Measurements from ENCODE around the gene QSOX2.
A peak's percentile ranks its signal among the peaks of the same experiment; 100 is the strongest.

Gene QSOX2, protein sequence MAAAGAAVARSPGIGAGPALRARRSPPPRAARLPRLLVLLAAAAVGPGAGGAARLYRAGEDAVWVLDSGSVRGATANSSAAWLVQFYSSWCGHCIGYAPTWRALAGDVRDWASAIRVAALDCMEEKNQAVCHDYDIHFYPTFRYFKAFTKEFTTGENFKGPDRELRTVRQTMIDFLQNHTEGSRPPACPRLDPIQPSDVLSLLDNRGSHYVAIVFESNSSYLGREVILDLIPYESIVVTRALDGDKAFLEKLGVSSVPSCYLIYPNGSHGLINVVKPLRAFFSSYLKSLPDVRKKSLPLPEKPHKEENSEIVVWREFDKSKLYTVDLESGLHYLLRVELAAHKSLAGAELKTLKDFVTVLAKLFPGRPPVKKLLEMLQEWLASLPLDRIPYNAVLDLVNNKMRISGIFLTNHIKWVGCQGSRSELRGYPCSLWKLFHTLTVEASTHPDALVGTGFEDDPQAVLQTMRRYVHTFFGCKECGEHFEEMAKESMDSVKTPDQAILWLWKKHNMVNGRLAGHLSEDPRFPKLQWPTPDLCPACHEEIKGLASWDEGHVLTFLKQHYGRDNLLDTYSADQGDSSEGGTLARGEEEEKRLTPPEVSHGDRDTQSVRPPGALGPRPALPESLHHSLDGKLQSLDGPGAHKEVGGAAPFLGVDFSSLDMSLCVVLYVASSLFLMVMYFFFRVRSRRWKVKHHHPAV

DNA sequence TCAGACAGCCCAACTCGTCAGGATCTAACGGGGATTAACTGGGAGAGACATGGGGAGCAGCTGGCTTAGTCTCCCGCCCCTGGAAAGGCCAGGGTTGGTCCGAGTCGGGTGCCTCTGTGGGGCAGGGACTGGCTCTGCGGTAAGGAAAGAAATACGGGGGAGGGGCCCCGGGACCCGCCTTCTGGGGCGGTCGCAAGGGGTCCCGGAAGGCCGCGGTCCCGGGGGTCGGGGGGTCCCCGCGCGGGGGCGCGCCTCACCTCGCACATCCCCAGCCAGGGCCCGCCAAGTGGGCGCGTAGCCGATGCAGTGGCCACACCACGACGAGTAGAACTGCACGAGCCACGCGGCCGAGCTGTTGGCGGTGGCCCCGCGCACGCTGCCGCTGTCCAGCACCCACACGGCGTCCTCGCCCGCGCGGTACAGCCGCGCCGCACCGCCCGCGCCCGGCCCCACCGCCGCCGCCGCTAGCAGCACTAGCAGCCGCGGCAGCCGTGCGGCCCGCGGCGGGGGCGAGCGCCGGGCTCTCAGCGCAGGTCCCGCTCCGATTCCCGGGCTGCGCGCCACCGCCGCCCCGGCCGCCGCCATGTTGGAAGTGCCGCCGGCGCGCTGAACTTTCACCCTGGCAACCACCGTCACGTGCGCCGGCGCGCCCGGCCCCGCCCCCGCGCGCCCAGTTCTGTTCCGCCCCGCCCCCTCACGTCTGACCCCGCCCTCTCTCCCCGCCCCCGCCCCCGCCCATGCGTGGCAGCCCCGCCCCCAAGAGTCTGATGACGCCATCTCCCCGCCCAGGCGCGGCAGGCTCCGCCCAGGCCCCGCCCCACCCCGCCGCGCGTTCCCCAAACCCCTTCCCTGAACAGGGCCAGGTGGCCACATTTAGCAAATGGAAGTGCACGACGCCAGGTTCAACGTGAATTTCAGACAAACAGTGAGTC lies at the start of gene QSOX2:
TSS of gene QSOX2 (minus strand) at position 594 of the 932 bp plus-strand sequence. CDS start at position 585, 9 bp downstream.
- Mint-ChIP-seq H3K36me3 (peaks cover 2% of the 10 kb centered on the region), H3K9me3 (no peaks in the 10 kb centered on the region), H3K4me3 (peak within 1 kb of the TSS; percentile 94), H3K27me3 (peaks cover 23% of the 10 kb centered on the region), H3K4me1 (peaks cover 30% of the 10 kb centered on the region), H3K27ac (peak within 1 kb of the TSS; percentile 90)
- DNase-seq = peak; percentile 86
- CTCF ChIA-PET = no interaction called here

DNA sequence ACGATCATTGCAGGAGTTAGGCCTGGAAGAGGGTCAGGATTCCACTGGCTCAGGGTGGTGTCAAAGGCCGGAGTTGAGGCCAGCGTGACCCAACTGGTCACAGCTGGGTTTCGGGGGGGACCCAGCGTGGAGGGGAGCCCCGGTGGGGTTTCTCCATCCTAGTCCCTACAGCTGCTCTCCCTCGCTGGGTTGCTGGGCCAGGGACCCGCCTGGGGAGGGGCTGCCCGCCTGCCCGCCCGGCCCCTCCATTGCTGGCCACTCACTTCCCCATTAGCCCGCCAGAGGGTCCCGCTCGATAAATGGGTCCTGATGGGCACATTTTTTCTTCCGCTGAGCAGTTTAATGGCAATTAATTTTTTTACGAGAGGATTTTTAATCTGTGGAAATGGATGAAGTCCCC lies 49.4 kb upstream of the QSOX2 start:
- CTCF ChIA-PET = no interaction called here
- no peaks in the 10 kb centered on the region for H3K36me3 Mint-ChIP-seq
- no peak for DNase-seq
- no peaks in the 10 kb centered on the region for H3K9me3 Mint-ChIP-seq
- no peak overlapping the region for H3K27ac Mint-ChIP-seq
- no peak overlapping the region for H3K4me3 Mint-ChIP-seq
- H3K27me3 Mint-ChIP-seq = peaks cover 4% of the 10 kb centered on the region
- no peaks in the 10 kb centered on the region for H3K4me1 Mint-ChIP-seq

DNA sequence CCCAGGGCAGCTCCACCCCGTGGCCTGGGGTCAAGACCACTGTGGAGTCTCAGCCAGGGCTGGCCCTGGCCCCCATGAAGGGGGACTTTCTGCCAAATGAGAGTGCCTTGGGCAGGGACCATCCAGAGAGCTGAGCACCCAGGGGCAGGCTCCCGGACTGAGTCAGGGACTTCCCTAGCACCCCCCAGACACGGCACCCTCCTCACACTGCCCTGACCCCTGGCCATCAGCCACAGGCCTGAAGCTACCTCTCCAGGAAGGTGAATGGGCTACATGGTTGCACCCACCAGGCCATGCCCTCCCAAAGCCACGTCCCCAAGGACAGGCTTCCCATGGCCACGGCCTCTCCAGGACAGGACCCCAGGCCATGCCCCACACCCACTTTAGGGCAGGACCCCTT lies 48.8 kb upstream of the QSOX2 start:
- DNase-seq = no peak
- CTCF ChIA-PET = no interaction called here
- Mint-ChIP-seq H3K9me3 (no peaks in the 10 kb centered on the region), H3K4me1 (no peaks in the 10 kb centered on the region), H3K27ac (no peak overlapping the region), H3K4me3 (no peak overlapping the region), H3K36me3 (no peaks in the 10 kb centered on the region), H3K27me3 (peaks cover 4% of the 10 kb centered on the region)

DNA sequence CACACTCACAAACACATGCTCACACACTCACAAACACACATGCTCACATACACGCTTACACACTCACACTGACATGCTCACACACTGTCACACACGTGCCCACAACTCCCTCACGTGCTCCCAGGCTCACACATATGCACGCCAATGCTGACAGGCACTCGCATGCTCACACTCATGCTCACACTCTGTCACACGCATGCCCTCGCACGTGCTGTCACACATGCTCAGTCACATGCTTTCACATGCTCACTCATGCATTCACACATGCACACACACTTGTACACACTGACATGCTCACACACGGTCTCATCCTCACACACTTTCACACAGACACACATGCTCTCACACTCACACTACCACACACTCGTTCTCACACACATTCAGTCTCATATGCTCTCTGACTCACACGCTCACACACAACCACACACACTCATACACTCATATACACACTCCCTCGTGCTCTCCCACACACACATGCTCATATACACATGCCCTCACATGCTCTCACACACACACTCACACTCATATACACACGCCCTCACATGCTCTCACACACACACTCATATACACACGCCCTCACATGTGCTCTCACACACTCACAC lies 48.0 kb upstream of the QSOX2 start:
- CTCF ChIA-PET = no interaction called here
- Mint-ChIP-seq H3K4me3 (no peak overlapping the region), H3K36me3 (no peaks in the 10 kb centered on the region), H3K4me1 (no peaks in the 10 kb centered on the region), H3K9me3 (no peaks in the 10 kb centered on the region), H3K27ac (no peak overlapping the region), H3K27me3 (peaks cover 4% of the 10 kb centered on the region)
- DNase-seq = no peak

DNA sequence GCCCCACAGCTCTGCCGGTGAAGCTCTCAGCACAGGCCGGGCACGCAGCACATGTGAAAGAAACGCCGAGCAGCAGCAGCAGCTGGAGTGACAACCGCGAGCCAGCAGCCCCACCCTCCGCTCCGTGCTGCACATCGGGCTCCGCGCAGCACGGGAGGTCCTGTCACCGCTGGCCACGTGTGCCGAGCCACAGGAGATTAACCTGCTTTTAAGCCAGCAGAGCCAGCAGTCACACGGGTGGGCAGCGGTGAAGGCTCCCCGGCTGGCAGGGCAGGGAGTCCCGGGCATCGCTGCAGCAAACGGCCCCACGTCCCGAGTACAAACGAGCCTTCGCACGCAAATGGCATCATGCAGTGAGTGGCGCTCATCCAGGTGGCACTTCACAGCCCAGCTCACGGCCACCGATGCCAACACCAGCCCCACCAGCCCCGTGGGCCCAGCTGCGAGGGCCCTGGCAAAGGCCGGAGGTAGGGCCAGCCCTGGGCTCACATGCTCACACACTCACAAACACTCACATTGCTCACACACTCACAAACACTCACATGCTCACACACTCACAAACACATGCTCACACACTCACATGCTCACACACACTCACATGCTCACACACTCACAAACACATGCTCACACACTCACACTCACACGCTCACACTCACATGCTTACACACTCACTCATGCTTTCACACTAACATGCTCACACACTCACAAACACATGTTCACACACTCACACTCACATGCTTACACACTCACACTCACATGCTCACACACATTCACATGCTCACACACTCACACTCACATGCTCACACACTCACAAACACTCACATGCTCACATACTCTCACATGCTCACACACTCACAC lies 47.2 kb upstream of the QSOX2 start:
- Mint-ChIP-seq H3K4me3 (no peak overlapping the region), H3K36me3 (no peaks in the 10 kb centered on the region), H3K9me3 (no peaks in the 10 kb centered on the region), H3K4me1 (no peaks in the 10 kb centered on the region), H3K27ac (no peak overlapping the region), H3K27me3 (no peaks in the 10 kb centered on the region)
- no peak for DNase-seq
- CTCF ChIA-PET = no interaction called here

DNA sequence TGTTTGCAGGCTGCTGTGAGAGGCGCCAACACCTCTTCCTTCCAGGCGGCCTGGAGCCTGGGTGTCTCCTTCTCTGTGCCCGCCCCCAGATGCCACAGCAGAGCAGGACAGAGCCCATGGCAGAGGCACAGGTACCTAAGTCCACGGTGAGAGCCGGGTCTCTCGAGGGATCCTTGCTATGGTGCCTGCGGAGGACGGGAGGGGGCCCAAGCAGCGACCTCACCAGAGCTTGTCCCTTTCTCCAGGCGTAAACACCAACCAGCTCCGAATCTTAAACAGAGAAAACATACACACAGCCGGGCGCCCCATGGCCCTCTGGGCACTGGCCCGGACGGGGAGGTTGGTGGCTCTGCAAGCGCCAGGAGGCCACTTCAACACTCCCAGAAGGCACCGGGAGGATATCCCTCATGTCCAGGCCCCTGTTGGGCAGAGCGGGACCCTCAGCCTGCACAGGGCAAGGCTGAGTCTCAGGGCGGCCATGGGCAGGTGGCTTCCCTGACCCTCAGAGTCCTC lies 46.5 kb upstream of the QSOX2 start:
- Mint-ChIP-seq H3K36me3 (no peaks in the 10 kb centered on the region), H3K27ac (no peak overlapping the region), H3K4me3 (no peak overlapping the region), H3K27me3 (no peaks in the 10 kb centered on the region), H3K9me3 (no peaks in the 10 kb centered on the region), H3K4me1 (no peaks in the 10 kb centered on the region)
- CTCF ChIA-PET = no interaction called here
- no peak for DNase-seq

DNA sequence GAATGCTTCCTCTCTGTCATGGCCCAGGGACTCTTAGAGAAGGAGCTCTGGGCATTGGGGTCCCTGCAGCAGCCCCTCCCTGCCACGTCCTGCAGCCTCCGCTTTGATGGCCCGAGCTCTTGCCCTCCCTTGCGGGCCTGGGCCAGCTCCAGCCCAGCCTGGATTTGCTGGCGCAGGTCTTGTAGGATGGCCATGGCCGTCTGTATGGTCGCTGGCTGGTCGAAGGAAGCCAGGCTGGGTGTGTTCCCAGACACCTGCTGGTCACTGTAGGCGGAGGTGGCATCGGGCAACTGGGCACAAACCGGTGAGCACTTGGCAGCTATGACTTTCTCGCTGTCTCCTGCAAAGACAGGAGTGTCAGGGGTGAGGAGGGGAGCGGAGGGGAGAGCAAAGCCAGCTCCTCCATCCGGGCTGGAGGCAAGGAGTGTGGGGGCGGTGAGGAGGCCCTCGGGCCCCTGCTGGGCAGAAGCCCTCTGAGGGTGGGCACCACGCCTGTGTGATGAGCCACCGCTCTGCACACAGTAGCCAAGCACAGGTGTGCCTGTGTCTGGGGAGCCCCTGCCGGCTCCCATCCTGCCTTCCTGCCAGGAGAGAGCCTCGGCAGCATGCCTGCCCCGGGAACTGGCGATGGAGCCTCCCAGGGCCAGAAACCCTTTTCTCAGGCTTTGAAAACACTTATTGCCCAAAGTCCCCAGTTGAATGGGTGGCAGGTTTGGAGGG lies 45.9 kb upstream of the QSOX2 start:
- Mint-ChIP-seq H3K27ac (no peak overlapping the region), H3K27me3 (no peaks in the 10 kb centered on the region), H3K36me3 (no peaks in the 10 kb centered on the region), H3K4me1 (no peaks in the 10 kb centered on the region), H3K9me3 (no peaks in the 10 kb centered on the region), H3K4me3 (no peak overlapping the region)
- DNase-seq = no peak
- CTCF ChIA-PET = no interaction called here

DNA sequence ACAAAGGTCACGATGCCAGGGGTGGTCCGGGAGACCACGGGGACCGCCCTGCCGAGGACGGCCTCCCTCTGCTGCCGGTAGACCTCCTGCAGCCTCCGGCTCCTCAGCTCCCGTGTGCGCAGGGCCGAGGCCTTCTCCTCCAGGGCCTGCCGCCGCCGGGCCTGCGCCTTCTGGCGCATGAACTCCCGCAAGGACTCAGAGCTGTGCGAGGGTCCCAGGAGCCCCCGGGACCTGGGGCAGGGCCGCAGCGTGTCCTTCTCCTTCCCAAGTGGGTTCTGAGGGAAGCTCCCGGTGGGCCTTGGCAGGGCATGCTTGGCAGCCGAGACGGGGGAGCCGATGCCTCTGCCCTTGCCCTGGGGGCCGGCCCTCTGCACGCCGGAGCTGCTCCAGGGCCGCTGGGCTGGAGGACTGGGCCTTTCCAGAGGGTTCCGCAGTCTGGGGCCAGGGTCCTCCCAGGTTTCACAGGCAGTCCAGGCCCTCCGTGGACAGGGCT lies 44.9 kb upstream of the QSOX2 start:
- no peak for DNase-seq
- no peak overlapping the region for H3K4me3 Mint-ChIP-seq
- no peak overlapping the region for H3K27ac Mint-ChIP-seq

DNA sequence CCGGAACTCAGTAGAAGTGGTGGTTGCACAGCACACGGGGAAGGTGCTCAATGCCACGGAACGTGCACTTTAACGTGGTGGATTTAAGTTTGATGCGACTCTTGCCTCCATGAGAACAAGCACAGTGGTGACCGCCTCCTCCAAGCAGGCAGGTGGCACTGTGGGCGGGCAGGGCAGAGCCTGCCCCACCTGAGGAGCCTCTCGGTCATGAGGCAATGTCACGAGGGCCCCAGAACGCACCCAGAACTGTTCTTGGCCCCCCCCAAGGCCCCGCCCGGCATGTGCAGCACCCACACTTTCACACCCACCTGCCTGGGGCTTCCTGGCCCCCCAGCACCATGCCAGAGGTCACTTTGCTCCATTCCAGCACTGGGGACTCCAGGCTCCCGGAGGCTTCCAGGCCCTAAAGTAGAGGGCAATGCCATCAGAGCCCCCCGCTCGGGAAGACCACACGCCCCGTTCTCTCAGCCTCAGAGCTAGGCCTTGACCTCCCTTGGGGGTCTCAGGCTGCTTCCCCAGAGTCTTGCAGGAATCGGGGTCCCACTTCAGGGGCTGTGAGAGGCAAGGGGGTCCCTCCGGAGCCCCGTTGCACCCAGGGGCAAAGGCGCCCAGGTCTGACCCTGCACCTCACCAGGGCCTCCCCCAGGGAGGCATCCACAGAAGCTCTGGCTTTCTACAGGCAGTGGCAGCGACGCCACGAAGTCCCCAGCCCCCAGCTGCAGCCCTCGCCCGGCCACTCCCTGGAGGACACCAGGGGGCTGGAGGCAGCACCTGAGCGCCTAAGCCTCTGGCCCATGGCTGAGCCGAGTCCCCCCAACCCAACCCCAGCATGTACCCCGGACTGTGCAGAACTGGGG lies 44.3 kb upstream of the QSOX2 start:
- Mint-ChIP-seq H3K4me3 (no peak overlapping the region), H3K36me3 (no peaks in the 10 kb centered on the region), H3K27me3 (no peaks in the 10 kb centered on the region), H3K9me3 (no peaks in the 10 kb centered on the region), H3K4me1 (no peaks in the 10 kb centered on the region), H3K27ac (no peak overlapping the region)
- CTCF ChIA-PET = no interaction called here
- no peak for DNase-seq

More for the DNA sequence above, 44.9 kb upstream of the QSOX2 start:
- CTCF ChIA-PET = no interaction called here
- Mint-ChIP-seq H3K36me3 (no peaks in the 10 kb centered on the region), H3K4me1 (no peaks in the 10 kb centered on the region), H3K27me3 (no peaks in the 10 kb centered on the region), H3K9me3 (no peaks in the 10 kb centered on the region)

DNA sequence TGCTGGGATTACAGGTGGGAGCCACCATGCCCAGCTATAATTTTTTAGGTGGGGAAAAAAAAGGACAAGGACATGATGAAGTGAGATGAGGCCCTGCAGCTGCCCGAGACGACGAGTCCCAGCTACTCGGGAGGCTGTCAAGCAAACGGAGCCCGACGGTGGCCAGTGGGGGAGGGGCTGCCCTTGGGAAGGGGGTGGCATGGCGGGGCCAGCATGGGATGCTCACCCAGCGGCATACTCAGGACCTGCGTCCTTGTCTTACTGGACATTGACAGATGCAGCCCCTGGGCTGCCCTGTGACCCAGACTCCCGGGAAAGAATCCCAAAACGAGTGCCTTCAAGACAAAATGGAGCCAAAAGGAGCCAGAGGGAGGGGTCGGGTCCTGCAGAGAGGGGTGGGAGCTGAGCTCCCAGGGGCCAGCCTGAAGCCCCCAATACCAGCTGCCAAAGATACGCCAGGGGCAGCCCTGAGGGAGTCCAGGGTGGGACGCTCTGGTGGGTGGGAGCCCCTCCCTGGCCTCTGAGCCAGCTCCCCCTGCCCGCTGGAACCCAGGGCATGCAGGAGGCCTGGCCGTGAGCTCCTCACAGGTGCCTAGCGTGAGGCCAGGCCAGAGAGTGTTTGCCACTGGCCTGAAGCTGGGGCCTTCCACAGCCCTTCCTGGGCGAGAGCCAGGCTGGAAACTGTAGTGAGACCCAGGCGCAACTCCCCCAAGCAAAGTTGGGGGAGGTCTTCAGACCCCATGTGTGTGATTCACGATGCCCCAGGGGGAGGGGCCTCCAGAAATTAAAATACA lies 42.5 kb upstream of the QSOX2 start:
- H3K27me3 Mint-ChIP-seq = peaks cover 6% of the 10 kb centered on the region
- CTCF ChIA-PET = no interaction called here

DNA sequence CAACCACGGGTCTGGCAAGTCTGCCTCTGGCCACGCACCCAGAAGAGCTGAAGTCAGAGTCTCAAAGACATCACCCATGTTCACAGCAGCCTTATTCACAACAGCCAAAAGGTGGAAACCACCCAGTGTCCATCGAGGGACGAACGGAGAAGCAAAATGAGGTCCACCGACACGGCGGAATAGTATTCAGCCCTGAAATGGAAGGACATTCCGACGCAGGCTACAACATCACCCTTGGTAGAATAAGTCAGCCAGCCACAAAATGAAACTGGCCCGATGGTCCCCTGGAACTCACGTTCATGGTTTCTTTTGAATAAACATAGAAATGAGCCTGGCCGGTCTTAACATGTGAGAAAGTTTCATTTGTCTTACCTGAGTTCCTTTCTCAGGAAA lies 41.4 kb upstream of the QSOX2 start:
- DNase-seq = no peak
- H3K27ac Mint-ChIP-seq = no peak overlapping the region
- no peaks in the 10 kb centered on the region for H3K36me3 Mint-ChIP-seq
- H3K4me3 Mint-ChIP-seq = no peak overlapping the region
- no peaks in the 10 kb centered on the region for H3K9me3 Mint-ChIP-seq
- CTCF ChIA-PET = interaction anchor here (1.6 kb wide), 1 partner anchor 116 kb away, joined by 7 read pairs; no protein-coding TSS in a partner anchor
- H3K4me1 Mint-ChIP-seq = peaks cover 7% of the 10 kb centered on the region
- peaks cover 14% of the 10 kb centered on the region for H3K27me3 Mint-ChIP-seq

More for the DNA sequence above, 42.5 kb upstream of the QSOX2 start:
- H3K9me3 Mint-ChIP-seq = no peaks in the 10 kb centered on the region
- H3K36me3 Mint-ChIP-seq = no peaks in the 10 kb centered on the region
- H3K4me1 Mint-ChIP-seq = peaks cover 5% of the 10 kb centered on the region
- no peak overlapping the region for H3K4me3 Mint-ChIP-seq
- no peak overlapping the region for H3K27ac Mint-ChIP-seq
- DNase-seq = no peak
